GM18499 (cell line): ENCODE measurements around the gene TAAR5.
A peak's percentile ranks its signal among the peaks of the same experiment; 100 is the strongest.
"Not testable (repeated sequence)": the region's sequence is repeated elsewhere in the genome, so short reads cannot be mapped to it uniquely, and the experiment has no call there.

Experiments used
- ATAC-seq: cut with Tn5 transposase; IDR thresholded peaks from one replicate; pipeline ENCODE4 v1.9.1; 2021; ENCODE audit warnings: moderate number of reproducible peaks; ENCODE audit not compliant: insufficient read depth, unreplicated experiment

The TAAR5 gene

GRCh38 chr6:132589454-132589853 is at the start of gene TAAR5:
TSS of gene TAAR5 (minus strand) at chr6:132589741. CDS start at chr6:132589686, 55 bp downstream.
- ATAC-seq = no peak

- ATAC-seq = not testable (repeated sequence)
These were observed 47.6 kb upstream of the TAAR5 start for GRCh38 chr6:132637135-132637534.

- not testable (repeated sequence) for ATAC-seq
These were observed 46.4 kb upstream of the TAAR5 start for GRCh38 chr6:132635906-132636305.

GRCh38 chr6:132635288-132635687 is 45.7 kb upstream of the TAAR5 start:
- ATAC-seq = not testable (repeated sequence)

GRCh38 chr6:132634796-132635195 is 45.3 kb upstream of the TAAR5 start:
- no peak for ATAC-seq

GRCh38 chr6:132633362-132633761 is 43.8 kb upstream of the TAAR5 start:
- ATAC-seq = no peak

- no peak for ATAC-seq
These were observed 34.6 kb upstream of the TAAR5 start, which contains the start of gene TAAR2 for GRCh38 chr6:132624175-132624574. TSS of gene TAAR2 (minus strand) at chr6:132624275. CDS start at chr6:132624275, 0 bp downstream.

GRCh38 chr6:132623106-132623845 is 33.7 kb upstream of the TAAR5 start:
- ATAC-seq = no peak

GRCh38 chr6:132616677-132617076 is 27.1 kb upstream of the TAAR5 start:
- ATAC-seq = no peak

- no peak for ATAC-seq
These were observed 25.0 kb upstream of the TAAR5 start for GRCh38 chr6:132614554-132614953.

GRCh38 chr6:132612449-132613108 is 23.0 kb upstream of the TAAR5 start:
- no peak for ATAC-seq

GRCh38 chr6:132611616-132612015 is 22.1 kb upstream of the TAAR5 start:
- no peak for ATAC-seq

- no peak for ATAC-seq
These were observed 18.1 kb upstream of the TAAR5 start for GRCh38 chr6:132607544-132608233.

- no peak for ATAC-seq
These were observed 15.2 kb upstream of the TAAR5 start for GRCh38 chr6:132604635-132605152.

- not testable (repeated sequence) for ATAC-seq
These were observed 11.4 kb upstream of the TAAR5 start for GRCh38 chr6:132600900-132601299.

- ATAC-seq = peak; percentile 67
These were observed 8.9 kb upstream of the TAAR5 start for GRCh38 chr6:132598473-132598872.

- no peak for ATAC-seq
These were observed 6.7 kb upstream of the TAAR5 start for GRCh38 chr6:132596201-132596600.

GRCh38 chr6:132592855-132593254 is 3.3 kb upstream of the TAAR5 start:
- ATAC-seq = no peak

- no peak for ATAC-seq
These were observed 821 bp upstream of the TAAR5 start for GRCh38 chr6:132590362-132590761.

- ATAC-seq = no peak
These were observed 2.1 kb downstream of the TAAR5 start for GRCh38 chr6:132587424-132587823.

GRCh38 chr6:132584698-132585097 is 4.8 kb downstream of the TAAR5 start:
- no peak for ATAC-seq
